Thoracic aorta (tissue), 2 donors: ENCODE measurements around the gene DNAH3. TPM values are rescaled to one million over a fixed set of nuclear protein-coding genes. Genes with fewer than 3 reads are reported as not detected.
A peak's percentile ranks its signal among the peaks of the same experiment; 100 is the strongest.

Source experiments
- ATAC-seq: fragments of 150-250 bp; one replicate; pipeline ENCODE4 v1.8.0; 2017; ENCODE audit warnings: low read depth; ENCODE audit not compliant: insufficient number of reproducible peaks, low FRiP score
- DNase-seq: peaks from one replicate; pipeline ENCODE4 v3.0.0-alpha.2; 2020; ENCODE audit warnings: low spot score
- H3K27ac ChIP-seq, 2 donors: fragments of 200-600 bp; sonication (generic); 1 replicate in 1 of 2; 2 replicates in 1 of 2; pipeline ENCODE4 v1.5.1; 2016; ENCODE audit warnings: mild to moderate bottlenecking in 2 of 2, moderate library complexity in 2 of 2
- H3K27me3 ChIP-seq: fragments of 200-600 bp; sonication (generic); replicated peaks from 2 replicates; pipeline ENCODE4 v1.6.0; 2016; ENCODE audit warnings: mild to moderate bottlenecking; ENCODE audit not compliant: insufficient read depth
- H3K36me3 ChIP-seq: fragments of 200-600 bp; sonication (generic); one replicate; pipeline ENCODE4 v1.5.1; 2016
- H3K4me1 ChIP-seq, 2 donors: fragments of 200-600 bp; sonication (generic); 1 replicate in 1 of 2; 2 replicates in 1 of 2; pipeline versions ENCODE4 v1.5.1 to v1.6.0; 2016; ENCODE audit warnings: low read depth in 2 of 2, mild to moderate bottlenecking in 1 of 2; ENCODE audit not compliant: control insufficient read depth in 1 of 2
- H3K4me3 ChIP-seq: fragments of 200-600 bp; sonication (generic); 2 replicates; pipeline ENCODE4 v1.5.1; 2016; ENCODE audit warnings: mild to moderate bottlenecking
- H3K9me3 ChIP-seq: fragments of 200-600 bp; sonication (generic); 2 replicates; pipeline ENCODE4 v1.5.1; 2016
- total RNA-seq, 2 donors: library from RNA; depleted of rRNA; stranded (reverse); fragments of >200 nt; gene quantifications; one replicate each; pipeline versions ENCODE4 v1.1.0 to v1.2.3, GENCODE V29; 2016
- TF ChIP-seq, protein P1 (sequence below): fragments of 200-600 bp; sonication (generic); IDR thresholded peaks from one replicate; pipeline ENCODE4 v1.5.1; 2019; ENCODE audit warnings: antibody characterized with exemption

The DNAH3 gene
- total RNA-seq, 2 donors from 2014 or later, result not detected

- DNase-seq (no peak), ATAC-seq (no peak)
- H3K27ac ChIP-seq, result no peak overlapping the region
- no peaks in the 10 kb centered on the region for H3K9me3 ChIP-seq
- H3K4me3 ChIP-seq, result no peak overlapping the region
- H3K36me3 ChIP-seq, result no peaks in the 10 kb centered on the region
- H3K4me1 ChIP-seq, result peaks cover 0 to 8% of the 10 kb centered on the region in 2 donors
- no peaks in the 10 kb centered on the region for H3K27me3 ChIP-seq
- TF ChIP-seq, protein P1, sequence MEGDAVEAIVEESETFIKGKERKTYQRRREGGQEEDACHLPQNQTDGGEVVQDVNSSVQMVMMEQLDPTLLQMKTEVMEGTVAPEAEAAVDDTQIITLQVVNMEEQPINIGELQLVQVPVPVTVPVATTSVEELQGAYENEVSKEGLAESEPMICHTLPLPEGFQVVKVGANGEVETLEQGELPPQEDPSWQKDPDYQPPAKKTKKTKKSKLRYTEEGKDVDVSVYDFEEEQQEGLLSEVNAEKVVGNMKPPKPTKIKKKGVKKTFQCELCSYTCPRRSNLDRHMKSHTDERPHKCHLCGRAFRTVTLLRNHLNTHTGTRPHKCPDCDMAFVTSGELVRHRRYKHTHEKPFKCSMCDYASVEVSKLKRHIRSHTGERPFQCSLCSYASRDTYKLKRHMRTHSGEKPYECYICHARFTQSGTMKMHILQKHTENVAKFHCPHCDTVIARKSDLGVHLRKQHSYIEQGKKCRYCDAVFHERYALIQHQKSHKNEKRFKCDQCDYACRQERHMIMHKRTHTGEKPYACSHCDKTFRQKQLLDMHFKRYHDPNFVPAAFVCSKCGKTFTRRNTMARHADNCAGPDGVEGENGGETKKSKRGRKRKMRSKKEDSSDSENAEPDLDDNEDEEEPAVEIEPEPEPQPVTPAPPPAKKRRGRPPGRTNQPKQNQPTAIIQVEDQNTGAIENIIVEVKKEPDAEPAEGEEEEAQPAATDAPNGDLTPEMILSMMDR, result no peak
These were observed 193.5 kb downstream of the DNAH3 start for GRCh38 chr16:20957153-20957552.

GRCh38 chr16:20956319-20956718 is 194.3 kb downstream of the DNAH3 start:
- Histone ChIP-seq H3K4me1 (peaks cover 0 to 9% of the 10 kb centered on the region in 2 donors), H3K9me3 (no peaks in the 10 kb centered on the region), H3K36me3 (no peaks in the 10 kb centered on the region), H3K27me3 (no peaks in the 10 kb centered on the region), H3K27ac (no peak overlapping the region), H3K4me3 (no peak overlapping the region)
- TF ChIP-seq, protein P1, result no peak
- ATAC-seq (no peak), DNase-seq (no peak)

DNA sequence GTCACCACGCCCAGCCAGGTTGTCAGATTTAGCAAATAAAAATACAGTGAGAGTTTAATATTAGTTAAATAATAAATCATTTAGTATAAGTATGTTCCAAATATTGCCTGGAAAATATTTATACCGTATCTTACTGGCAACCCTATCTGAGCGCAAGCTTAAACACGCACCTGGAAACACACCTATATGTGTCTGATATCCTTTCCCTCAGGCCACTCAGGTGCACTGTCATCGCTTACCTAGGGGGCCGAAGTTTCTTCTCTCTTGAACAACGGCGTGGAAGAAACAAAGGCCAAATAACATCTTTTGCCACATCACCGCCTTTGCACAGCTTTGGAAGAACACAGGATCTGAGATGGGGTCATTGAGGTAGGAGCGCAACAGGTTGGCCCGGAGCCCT is 196.1 kb downstream of the DNAH3 start:
- TF ChIP-seq, protein P1, result no peak
- Histone ChIP-seq H3K9me3 (no peaks in the 10 kb centered on the region), H3K27me3 (no peaks in the 10 kb centered on the region), H3K36me3 (no peaks in the 10 kb centered on the region), H3K4me3 (no peak overlapping the region), H3K4me1 (peaks cover 0 to 9% of the 10 kb centered on the region in 2 donors), H3K27ac (no peak overlapping the region)
- DNase-seq, result no peak
- no peak for ATAC-seq

DNA sequence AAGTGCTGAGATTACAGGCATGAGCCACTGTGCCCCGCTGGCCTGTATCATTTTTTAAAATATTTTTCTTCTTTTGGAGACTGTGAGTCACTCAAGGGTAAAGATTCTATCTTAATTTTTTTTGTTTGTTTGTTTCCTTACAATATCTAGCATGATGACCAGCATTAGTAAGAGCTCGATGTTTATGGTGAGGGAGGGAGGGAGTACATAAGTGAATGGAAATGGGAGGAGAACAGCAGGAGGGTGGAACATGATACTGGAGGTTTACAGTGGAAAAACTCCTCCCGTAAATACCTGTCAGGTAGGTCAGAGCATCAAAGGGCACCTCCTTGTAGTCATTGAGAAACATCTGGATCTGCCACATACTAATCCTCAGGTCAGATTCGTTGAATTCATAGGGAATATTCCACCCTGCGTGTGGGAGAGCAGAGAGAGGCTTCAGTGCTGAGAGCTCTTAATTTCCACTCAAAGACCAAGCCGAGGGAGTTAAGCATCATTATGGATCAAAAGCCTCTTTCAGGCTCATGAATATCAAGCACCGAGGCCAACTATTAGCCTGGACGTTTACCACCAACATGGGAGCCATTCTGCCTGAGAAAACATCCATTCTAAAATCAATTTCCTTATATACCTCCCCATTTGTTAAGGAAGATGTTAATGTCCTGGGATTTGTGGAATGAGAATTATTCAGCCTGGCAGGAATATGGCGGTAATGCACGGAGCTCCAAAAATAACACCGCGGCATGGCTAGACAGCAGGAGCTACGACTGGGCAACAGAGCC is 198.3 kb downstream of the DNAH3 start:
- Histone ChIP-seq H3K4me1 (peaks cover 0 to 9% of the 10 kb centered on the region in 2 donors), H3K27me3 (no peaks in the 10 kb centered on the region), H3K36me3 (no peaks in the 10 kb centered on the region), H3K27ac (peak overlapping the region in 1 of 2 donors; percentile 23), H3K4me3 (peak overlapping the region; percentile 46), H3K9me3 (no peaks in the 10 kb centered on the region)
- DNase-seq (no peak), ATAC-seq (no peak)
- TF ChIP-seq, protein P1, result no peak

DNA sequence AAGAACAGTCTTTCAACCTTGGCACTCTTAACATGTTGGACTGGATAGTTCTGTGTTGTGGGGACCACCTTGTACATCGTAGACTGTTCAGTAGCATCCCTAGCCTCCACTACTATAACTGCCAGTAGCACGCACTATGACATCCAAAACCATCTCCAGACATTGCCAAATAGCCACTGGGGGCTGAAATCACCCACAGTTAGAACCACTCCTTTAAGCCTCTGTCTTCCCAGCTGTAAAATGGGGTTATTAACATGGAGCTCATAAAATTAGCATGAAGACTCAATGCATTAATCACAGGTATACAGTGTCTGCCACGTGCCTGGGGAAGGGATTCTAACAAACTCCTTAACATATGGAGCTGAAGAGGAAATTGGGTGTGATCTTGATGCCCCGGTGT is 200.4 kb downstream of the DNAH3 start:
- no peak for DNase-seq
- H3K9me3 ChIP-seq, result no peaks in the 10 kb centered on the region
- H3K4me1 ChIP-seq, result peaks cover 0 to 9% of the 10 kb centered on the region in 2 donors
- no peaks in the 10 kb centered on the region for H3K27me3 ChIP-seq
- TF ChIP-seq, protein P1, result no peak
- H3K4me3 ChIP-seq, result no peak overlapping the region
- no peak for ATAC-seq
- no peak overlapping the region for H3K27ac ChIP-seq
- no peaks in the 10 kb centered on the region for H3K36me3 ChIP-seq
